GM19043 (cell line): ENCODE measurements around the gene TMEM140.
A peak's percentile ranks its signal among the peaks of the same experiment; 100 is the strongest.

Source experiments
- ATAC-seq: cut with Tn5 transposase; IDR thresholded peaks from one replicate; pipeline ENCODE4 v1.9.1; 2021; ENCODE audit warnings: low read depth; ENCODE audit not compliant: unreplicated experiment

Gene TMEM140

GRCh38 chr7:135211946-135212685 is 64.2 kb downstream of the TMEM140 start:
- ATAC-seq: peak; percentile 17

- ATAC-seq: no peak
Observed at GRCh38 chr7:135213831-135214230, 66.0 kb downstream of the TMEM140 start.

- no peak for ATAC-seq
Observed at GRCh38 chr7:135215180-135215579, 67.3 kb downstream of the TMEM140 start.

DNA sequence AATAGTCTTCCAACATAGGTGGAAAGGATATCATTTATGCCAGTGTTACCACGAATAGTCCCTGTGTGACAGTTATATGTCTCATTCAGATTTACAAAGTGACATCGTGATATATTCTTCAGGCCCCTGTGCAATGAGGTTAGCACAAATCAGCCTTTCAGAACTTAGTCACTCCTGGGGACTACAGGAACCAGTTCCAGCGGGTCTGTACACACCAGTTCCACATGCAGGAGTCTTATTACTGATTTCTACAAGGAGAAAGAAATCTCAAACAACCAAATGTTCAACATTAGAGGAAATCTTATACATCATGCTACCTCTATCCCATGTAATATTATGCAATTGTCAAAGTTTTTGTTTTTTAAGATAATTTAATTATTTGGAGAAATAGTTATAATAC is 67.8 kb downstream of the TMEM140 start:
- ATAC-seq: no peak
